ENCODE measurements around the gene NUCKS1. TPM values are rescaled to one million over a fixed set of nuclear protein-coding genes. Genes with fewer than 3 reads are reported as not detected.

NUCKS1 gene
- total RNA-seq, 2 donors from 2014 or later, result 117 to 123 TPM

GRCh38 chr1:205709640-205710039 lies 40.3 kb downstream of the NUCKS1 start:
- intact Hi-C loops (cut with DNase I), result loop anchor here (1.0 kb wide), 1 partner anchor 50 kb away; no protein-coding TSS in a partner anchor
- TF ChIP-seq CTCF (IDR thresholded peaks at IDR 0.05), result no peak
- Histone ChIP-seq H3K4me3 (no peak overlapping the region), H3K9me3 (no peaks in the 10 kb centered on the region), H3K27ac (no peak overlapping the region), H3K27me3 (no peaks in the 10 kb centered on the region), H3K9ac (ENCODE audit: low read depth in 2 of 2, low read length in 2 of 2) (no peak overlapping the region), H3K36me3 (no peaks in the 10 kb centered on the region), H3K4me1 (peaks cover 3% of the 10 kb centered on the region)
- no peak for DNase-seq

- Histone ChIP-seq H3K4me1 (peaks cover 3% of the 10 kb centered on the region), H3K9me3 (no peaks in the 10 kb centered on the region), H3K27me3 (no peaks in the 10 kb centered on the region), H3K36me3 (no peaks in the 10 kb centered on the region), H3K9ac (ENCODE audit: low read depth in 2 of 2, low read length in 2 of 2) (no peak overlapping the region), H3K4me3 (no peak overlapping the region), H3K27ac (no peak overlapping the region)
- TF ChIP-seq CTCF (IDR thresholded peaks at IDR 0.05), result no peak
- intact Hi-C loops (cut with DNase I), result no loop called here
- no peak for DNase-seq
These were observed 41.0 kb downstream of the NUCKS1 start for GRCh38 chr1:205709059-205709398.

- Histone ChIP-seq H3K9me3 (no peaks in the 10 kb centered on the region), H3K36me3 (no peaks in the 10 kb centered on the region), H3K27ac (no peak overlapping the region), H3K4me3 (no peak overlapping the region), H3K4me1 (peaks cover 3% of the 10 kb centered on the region), H3K27me3 (no peaks in the 10 kb centered on the region), H3K9ac (ENCODE audit: low read depth in 2 of 2, low read length in 2 of 2) (no peak overlapping the region)
- no peak for DNase-seq
- intact Hi-C loops (cut with DNase I), result no loop called here
- no peak for TF ChIP-seq CTCF (IDR thresholded peaks at IDR 0.05)
These were observed 43.1 kb downstream of the NUCKS1 start for GRCh38 chr1:205706601-205707502.

GRCh38 chr1:205704903-205705302 lies 45.1 kb downstream of the NUCKS1 start:
- no peaks in the 10 kb centered on the region for H3K36me3 ChIP-seq
- intact Hi-C loops (cut with DNase I), result no loop called here
- H3K4me3 ChIP-seq, result no peak overlapping the region
- H3K9me3 ChIP-seq, result no peaks in the 10 kb centered on the region
- H3K4me1 ChIP-seq, result no peaks in the 10 kb centered on the region
- no peaks in the 10 kb centered on the region for H3K27me3 ChIP-seq
- no peak overlapping the region for H3K27ac ChIP-seq
- H3K9ac ChIP-seq (ENCODE audit: low read depth in 2 of 2, low read length in 2 of 2), result no peak overlapping the region
- TF ChIP-seq CTCF (IDR thresholded peaks at IDR 0.05), result no peak
- no peak for DNase-seq

GRCh38 chr1:205703072-205703471 lies 46.9 kb downstream of the NUCKS1 start:
- no peaks in the 10 kb centered on the region for H3K9me3 ChIP-seq
- no peak for TF ChIP-seq CTCF (IDR thresholded peaks at IDR 0.05)
- no peaks in the 10 kb centered on the region for H3K36me3 ChIP-seq
- no peak overlapping the region for H3K4me3 ChIP-seq
- intact Hi-C loops (cut with DNase I), result no loop called here
- H3K27ac ChIP-seq, result no peak overlapping the region
- no peaks in the 10 kb centered on the region for H3K4me1 ChIP-seq
- DNase-seq, result no peak
- no peaks in the 10 kb centered on the region for H3K27me3 ChIP-seq
- H3K9ac ChIP-seq (ENCODE audit: low read depth in 2 of 2, low read length in 2 of 2), result no peak overlapping the region
